GM23248 (cell line): ENCODE measurements around the gene AIRE. TPM values are rescaled to one million over a fixed set of nuclear protein-coding genes. Genes with fewer than 3 reads are reported as not detected.

ENCODE experiments used
- DNase-seq: peaks from one replicate; pipeline ENCODE4 v3.0.0-alpha.2; 2015
- H2AFZ ChIP-seq: fragments of 200-600 bp; sonication (generic); 2 replicates; pipeline ENCODE4 v1.6.1; 2016; ENCODE audit warnings: antibody characterized with exemption
- H3F3A ChIP-seq: fragments of 200-600 bp; sonication (generic); 2 replicates; pipeline ENCODE4 v1.6.1; 2016; ENCODE audit warnings: mild to moderate bottlenecking, antibody characterized with exemption, mixed run types; ENCODE audit not compliant: insufficient read depth
- H3K27ac ChIP-seq: fragments of 200-600 bp; sonication (generic); 2 replicates; pipeline ENCODE4 v1.5.1; 2016; ENCODE audit warnings: mild to moderate bottlenecking
- H3K27me3 ChIP-seq: fragments of 200-600 bp; sonication (generic); replicated peaks from 2 replicates; pipeline ENCODE4 v1.6.1; 2016; ENCODE audit warnings: mild to moderate bottlenecking; ENCODE audit not compliant: insufficient read depth
- H3K36me3 ChIP-seq: fragments of 200-600 bp; sonication (generic); 2 replicates; pipeline ENCODE4 v1.6.1; 2016; ENCODE audit warnings: low read depth, mild to moderate bottlenecking
- H3K4me1 ChIP-seq: fragments of 200-600 bp; sonication (generic); 2 replicates; pipeline ENCODE4 v1.6.1; 2016; ENCODE audit warnings: mild to moderate bottlenecking; ENCODE audit not compliant: insufficient read depth
- H3K4me2 ChIP-seq: fragments of 200-600 bp; sonication (generic); one replicate; pipeline ENCODE4 v1.6.1; 2016; ENCODE audit warnings: mild to moderate bottlenecking; ENCODE audit not compliant: unreplicated experiment
- H3K4me3 ChIP-seq: fragments of 200-600 bp; sonication (generic); 2 replicates; pipeline ENCODE4 v1.5.1; 2016; ENCODE audit warnings: mild to moderate bottlenecking
- H3K79me2 ChIP-seq: fragments of 200-600 bp; sonication (generic); 2 replicates; pipeline ENCODE4 v1.6.1; 2016; ENCODE audit warnings: mild to moderate bottlenecking; ENCODE audit not compliant: insufficient read depth
- H3K9ac ChIP-seq: fragments of 200-600 bp; sonication (generic); 2 replicates; pipeline ENCODE4 v1.6.1; 2016; ENCODE audit warnings: mild to moderate bottlenecking
- H3K9me2 ChIP-seq: fragments of 200-600 bp; sonication (generic); 2 replicates; pipeline ENCODE4 v1.6.1; 2016; ENCODE audit warnings: mixed run types, mild to moderate bottlenecking, moderate library complexity; ENCODE audit not compliant: insufficient read depth
- H3K9me3 ChIP-seq: fragments of 200-600 bp; sonication (generic); one replicate; pipeline ENCODE4 v1.6.1; 2017; ENCODE audit warnings: low read depth
- H4K20me1 ChIP-seq: fragments of 200-600 bp; sonication (generic); 2 replicates; pipeline ENCODE4 v1.6.0; 2016; ENCODE audit not compliant: insufficient read depth
- EZH2 ChIP-seq: fragments of 200-600 bp; sonication (generic); IDR thresholded peaks from 2 replicates; pipeline ENCODE4 v1.6.1; 2018; ENCODE audit warnings: antibody characterized with exemption, mild to moderate bottlenecking; ENCODE audit not compliant: insufficient read depth, poor library complexity, severe bottlenecking
- EZH2phosphoT487 ChIP-seq: fragments of 200-600 bp; sonication (generic); IDR thresholded peaks from 2 replicates; pipeline ENCODE4 v1.6.1; 2018; ENCODE audit warnings: antibody characterized with exemption, moderate library complexity, mild to moderate bottlenecking, low read depth; ENCODE audit not compliant: insufficient read depth
- WGBS, 2 experiments: methylation state at CpG; one replicate each; pipeline ENCODE4 v1.1.6; 2015 to 2017; ENCODE audit warnings: low lambda C conversion rate in 2 of 2, low coverage in 1 of 2; ENCODE audit errors: missing lambda C conversion rate in 2 of 2; 5-methylcytosine and 5-hydroxymethylcytosine counted together
- in situ Hi-C: fragments of 300-500 bp; cut with MboI; formaldehyde crosslinking; loops from 2 replicates; pipeline ENCODE4 v1.15.0; 2020
- polyA plus RNA-seq: library from polyadenylated mRNA; unstranded; fragments of >200 nt; fragmentation: Nextera tagmentation; extraction: Ambion mirVana; gene quantifications from 2 replicates; pipeline ENCODE4 v1.2.1, GENCODE V29; 2016
- total RNA-seq: library from RNA; depleted of rRNA; stranded (reverse); fragments of >200 nt; shearing (Covaris generic); gene quantifications from 2 replicates; pipeline ENCODE4 v1.2.3, GENCODE V29; 2014

The AIRE gene
- total and polyA plus RNA-seq, 2 experiments from 2014 or later, result not detected

GRCh38 chr21:44293551-44294231, 8.0 kb downstream of the AIRE start:
- no peak overlapping the region for H3K9ac ChIP-seq
- H3K4me1 ChIP-seq, result no peaks in the 10 kb centered on the region
- peaks cover 5% of the 10 kb centered on the region; the same call in 1 of the 2 replicates for H3F3A ChIP-seq
- no peak overlapping the region for H3K4me2 ChIP-seq
- in situ Hi-C loops, result no loop called here
- H2AFZ ChIP-seq, result no peak overlapping the region
- no peak overlapping the region for H3K4me3 ChIP-seq
- no peaks in the 10 kb centered on the region for H3K79me2 ChIP-seq
- no peaks in the 10 kb centered on the region for H3K9me3 ChIP-seq
- H3K36me3 ChIP-seq, result no peaks in the 10 kb centered on the region
- no peaks in the 10 kb centered on the region for H3K9me2 ChIP-seq
- H3K27me3 ChIP-seq, result no peaks in the 10 kb centered on the region
- WGBS, 2 experiments, result 85 to 87% methylated on average over 26 to 33 of the region's 33 CpGs
- no peaks in the 10 kb centered on the region for H4K20me1 ChIP-seq
- no peak for TF ChIP-seq EZH2
- TF ChIP-seq EZH2phosphoT487, result no peak
- no peak overlapping the region for H3K27ac ChIP-seq
- DNase-seq, result no peak

- Histone ChIP-seq H3K79me2 (no peaks in the 10 kb centered on the region), H4K20me1 (no peaks in the 10 kb centered on the region), H3F3A (peaks cover 5% of the 10 kb centered on the region; the same call in 1 of the 2 replicates), H3K27ac (no peak overlapping the region), H3K4me1 (peaks cover 4% of the 10 kb centered on the region; the same call in 1 of the 2 replicates), H3K36me3 (no peaks in the 10 kb centered on the region), H3K4me3 (no peak overlapping the region), H3K27me3 (no peaks in the 10 kb centered on the region), H2AFZ (no peak overlapping the region), H3K9me2 (no peaks in the 10 kb centered on the region), H3K9me3 (no peaks in the 10 kb centered on the region), H3K4me2 (no peak overlapping the region), H3K9ac (no peak overlapping the region)
- DNase-seq, result peak; percentile 67
- in situ Hi-C loops, result no loop called here
- 30 to 31% methylated on average over 20 to 25 of the region's 26 CpGs for WGBS, 2 experiments
- TF ChIP-seq EZH2 (no peak), EZH2phosphoT487 (no peak)
Measured at GRCh38 chr21:44294391-44295162, 8.9 kb downstream of the AIRE start.

- Histone ChIP-seq H3K4me1 (peaks cover 4% of the 10 kb centered on the region; the same call in 1 of the 2 replicates), H3K4me2 (no peak overlapping the region), H3K9me3 (no peaks in the 10 kb centered on the region), H4K20me1 (no peaks in the 10 kb centered on the region), H3K27ac (no peak overlapping the region), H3K9me2 (no peaks in the 10 kb centered on the region), H2AFZ (no peak overlapping the region), H3F3A (peaks cover 5% of the 10 kb centered on the region; the same call in 1 of the 2 replicates), H3K79me2 (no peaks in the 10 kb centered on the region), H3K4me3 (no peak overlapping the region), H3K9ac (no peak overlapping the region), H3K27me3 (no peaks in the 10 kb centered on the region), H3K36me3 (no peaks in the 10 kb centered on the region)
- DNase-seq, result no peak
- TF ChIP-seq EZH2phosphoT487, result no peak
- TF ChIP-seq EZH2, result no peak
- 53 to 60% methylated on average over 6 to 14 of the region's 14 CpGs for WGBS, 2 experiments
- in situ Hi-C loops, result no loop called here
Measured at GRCh38 chr21:44295163-44295573, 9.5 kb downstream of the AIRE start.

- no peak overlapping the region for H2AFZ ChIP-seq
- peaks cover 4% of the 10 kb centered on the region; the same call in 1 of the 2 replicates for H3K4me1 ChIP-seq
- no peaks in the 10 kb centered on the region for H3K36me3 ChIP-seq
- H3K9ac ChIP-seq, result no peak overlapping the region
- in situ Hi-C loops, result no loop called here
- H4K20me1 ChIP-seq, result no peaks in the 10 kb centered on the region
- peaks cover 4% of the 10 kb centered on the region for H3K79me2 ChIP-seq
- H3K27ac ChIP-seq, result no peak overlapping the region
- no peak overlapping the region for H3K4me3 ChIP-seq
- H3F3A ChIP-seq, result peaks cover 5% of the 10 kb centered on the region; the same call in 1 of the 2 replicates
- H3K27me3 ChIP-seq, result no peaks in the 10 kb centered on the region
- no peak for TF ChIP-seq EZH2phosphoT487
- no peak for TF ChIP-seq EZH2
- H3K4me2 ChIP-seq, result no peak overlapping the region
- H3K9me2 ChIP-seq, result no peaks in the 10 kb centered on the region
- 87% methylated on average over 2 to 10 of the region's 10 CpGs for WGBS, 2 experiments
- no peaks in the 10 kb centered on the region for H3K9me3 ChIP-seq
- DNase-seq, result no peak
Measured at GRCh38 chr21:44295646-44296045, 10.0 kb downstream of the AIRE start.
